Loucy (cell line): ENCODE results near the gene CLDN15.

Experiments used
- CTCF ChIP-seq: fragments of 200-600 bp; sonication (generic); conservative IDR thresholded peaks from 2 replicates; pipeline ENCODE4 v1.5.1; 2014; ENCODE audit warnings: mild to moderate bottlenecking, antibody characterized with exemption, low read length
- EZH2phosphoT487 ChIP-seq: fragments of 200-600 bp; IDR thresholded peaks from 2 replicates; pipeline ENCODE4 v1.6.1; 2018; ENCODE audit warnings: antibody characterized with exemption, mild to moderate bottlenecking, moderate library complexity, borderline replicate concordance

GRCh38 chr7:101218236-101219125, 19.1 kb downstream of the CLDN15 start:
- TF ChIP-seq CTCF: no peak
- no peak for TF ChIP-seq EZH2phosphoT487
